NT2/D1 (cell line): Measurements from ENCODE around the gene ODAD2.

ENCODE experiments used
- SUZ12 ChIP-seq: IDR thresholded peaks from 2 replicates; pipeline ENCODE4 v1.6.1; 2011; ENCODE audit not compliant: insufficient read length, insufficient read depth; ENCODE audit errors: extremely low read depth
- YY1 ChIP-seq: IDR thresholded peaks from 2 replicates; pipeline ENCODE4 v1.6.1; 2011; ENCODE audit not compliant: insufficient read length, insufficient read depth

DNA sequence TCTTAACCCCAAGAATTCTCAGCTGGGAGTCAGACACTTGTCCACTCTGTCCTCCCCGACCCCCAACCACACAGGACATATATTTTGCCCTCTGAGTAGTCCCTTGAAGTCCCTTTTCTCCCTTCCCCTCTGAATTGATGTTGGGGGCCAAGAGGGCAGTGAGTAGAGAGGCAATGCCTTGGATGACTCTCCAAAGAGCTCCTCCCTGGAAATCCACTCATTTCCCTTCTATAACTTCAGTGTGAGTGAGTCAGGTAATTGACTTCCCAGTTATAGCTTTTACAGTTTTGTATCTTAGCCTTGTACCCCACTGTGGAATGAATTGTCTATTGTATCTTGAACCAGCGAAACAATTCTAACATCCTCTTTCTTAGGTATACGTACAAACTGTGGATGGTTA, 9.2 kb upstream of the ODAD2 start:
- TF ChIP-seq YY1: no peak
- no peak for TF ChIP-seq SUZ12
